Right lung (tissue), 5 donors: Measurements from ENCODE around the gene TCF12. TPM values are rescaled to one million over a fixed set of nuclear protein-coding genes. Genes with fewer than 3 reads are reported as not detected.
"Not testable (repeated sequence)": the region's sequence is repeated elsewhere in the genome, so short reads cannot be mapped to it uniquely, and the experiment has no call there.

Source experiments
- DNase-seq, 2 donors: peaks; one replicate each; pipeline ENCODE4 v3.0.0-alpha.2; 2013
- polyA plus RNA-seq, 5 donors: library from polyadenylated mRNA; unstranded; fragments of 120-200 nt; gene quantifications; one replicate each; pipeline versions ENCODE4 v1.2.1 to v1.2.3, GENCODE V29; 2013; ENCODE audit warnings: inconsistent platforms in 1 of 5, low replicate concordance in 1 of 5; ENCODE audit not compliant: insufficient read length in 5 of 5, insufficient read depth in 1 of 5

TCF12 gene
- polyA plus RNA-seq, 5 donors = 84.2 to 169 (median 148) TPM

- no peak for DNase-seq
Observed at GRCh38 chr15:57090496-57090859, 172.0 kb downstream of the TCF12 start.

- DNase-seq = no peak
Observed at GRCh38 chr15:57091636-57092035, 173.2 kb downstream of the TCF12 start.

- no peak for DNase-seq
Observed at GRCh38 chr15:57092252-57092651, 173.8 kb downstream of the TCF12 start.

- no peak for DNase-seq
Observed at GRCh38 chr15:57094321-57095257, 176.1 kb downstream of the TCF12 start.

- DNase-seq = no peak
Observed at GRCh38 chr15:57095896-57096295, 177.5 kb downstream of the TCF12 start.

GRCh38 chr15:57097246-57097645 is 178.8 kb downstream of the TCF12 start:
- no peak for DNase-seq

GRCh38 chr15:57097919-57098543 is 179.6 kb downstream of the TCF12 start:
- not testable (repeated sequence) for DNase-seq

- DNase-seq = no peak
Observed at GRCh38 chr15:57098896-57099295, 180.5 kb downstream of the TCF12 start.

- no peak for DNase-seq
Observed at GRCh38 chr15:57100136-57100539, 181.7 kb downstream of the TCF12 start.

GRCh38 chr15:57102858-57103257 is 184.4 kb downstream of the TCF12 start:
- DNase-seq = no peak

- no peak for DNase-seq
Observed at GRCh38 chr15:57108296-57108695, 189.9 kb downstream of the TCF12 start.

- no peak for DNase-seq
Observed at GRCh38 chr15:57109005-57109404, 190.6 kb downstream of the TCF12 start.

- DNase-seq = no peak
Observed at GRCh38 chr15:57111002-57111401, 192.6 kb downstream of the TCF12 start.

- DNase-seq = no peak
Observed at GRCh38 chr15:57112178-57112577, 193.7 kb downstream of the TCF12 start.

- peak in 1 of 2 donors; percentile 36 for DNase-seq
Observed at GRCh38 chr15:57114070-57114469, 195.6 kb downstream of the TCF12 start.

GRCh38 chr15:57118013-57118799 is 199.8 kb downstream of the TCF12 start:
- DNase-seq = no peak

GRCh38 chr15:57122080-57122840 is 203.8 kb downstream of the TCF12 start:
- DNase-seq = no peak

GRCh38 chr15:57124036-57124435 is 205.6 kb downstream of the TCF12 start:
- no peak for DNase-seq

GRCh38 chr15:57129064-57129463 is 210.6 kb downstream of the TCF12 start:
- no peak for DNase-seq

GRCh38 chr15:57130956-57131355 is 212.5 kb downstream of the TCF12 start:
- DNase-seq = no peak

- DNase-seq = no peak
Observed at GRCh38 chr15:57133127-57133968, 214.9 kb downstream of the TCF12 start.
